OCI-LY7 (cell line): ENCODE results near the gene TMEM221. TPM values are rescaled to one million over a fixed set of nuclear protein-coding genes. Genes with fewer than 3 reads are reported as not detected.

Source experiments
- BruUV-seq: library from RNA; stranded (reverse); fragments of 400-500 nt; replicated peaks from 2 replicates; lab custom pipeline; 2021; lab: Mats Ljungman, UMichigan
- CTCF ChIA-PET: fragments of 300-600 bp; sonication (Branson Sonifier 250); formaldehyde crosslinking; loops from one replicate; lab custom pipeline; 2022; ENCODE audit warnings: antibody characterized with exemption; ENCODE audit not compliant: unreplicated experiment; lab: Charles Lee
- POLR2A ChIA-PET: fragments of 300-600 bp; sonication (Branson Sonifier 250); formaldehyde crosslinking; loops from one replicate; lab custom pipeline; 2022; ENCODE audit warnings: antibody characterized with exemption; lab: Charles Lee
- DNase-seq: peaks from one replicate; pipeline ENCODE4 v3.0.0-alpha.2; 2015; ENCODE audit warnings: low spot score
- H2AFZ ChIP-seq: fragments of 200-600 bp; sonication (generic), shearing (Covaris generic); 2 replicates; pipeline ENCODE4 v1.6.1; 2014; ENCODE audit warnings: mild to moderate bottlenecking, antibody characterized with exemption, low read length, moderate library complexity
- H3K27ac ChIP-seq: fragments of 200-600 bp; sonication (generic); 2 replicates; pipeline ENCODE4 v1.5.1; 2014; ENCODE audit warnings: mixed run types, low read depth, mild to moderate bottlenecking, moderate library complexity, low read length, inconsistent platforms; ENCODE audit not compliant: poor library complexity, severe bottlenecking
- H3K36me3 ChIP-seq: fragments of 200-600 bp; sonication (generic); 2 replicates; pipeline ENCODE4 v1.6.1; 2014; ENCODE audit warnings: mild to moderate bottlenecking, antibody characterized with exemption, low read length, moderate library complexity, mixed read lengths; ENCODE audit not compliant: insufficient read depth
- H3K4me1 ChIP-seq: fragments of 200-600 bp; sonication (generic); 2 replicates; pipeline ENCODE4 v1.5.1; 2014; ENCODE audit warnings: mild to moderate bottlenecking, low read length; ENCODE audit not compliant: insufficient read depth, poor library complexity, severe bottlenecking
- H3K4me2 ChIP-seq: fragments of 200-600 bp; sonication (generic); 2 replicates; pipeline ENCODE4 v1.6.1; 2014; ENCODE audit warnings: mild to moderate bottlenecking, low read length
- H3K4me3 ChIP-seq: fragments of 200-600 bp; sonication (generic); 2 replicates; pipeline ENCODE4 v1.5.1; 2014; ENCODE audit warnings: mild to moderate bottlenecking, low read depth, low read length; ENCODE audit not compliant: poor library complexity, severe bottlenecking
- H3K79me2 ChIP-seq: fragments of 200-600 bp; sonication (generic); 2 replicates; pipeline ENCODE4 v1.6.1; 2016; ENCODE audit warnings: low read depth, mild to moderate bottlenecking, low read length, moderate library complexity, mixed read lengths; ENCODE audit not compliant: insufficient read depth
- H3K9me2 ChIP-seq: fragments of 200-600 bp; sonication (generic); 2 replicates; pipeline ENCODE4 v1.6.1; 2016; ENCODE audit warnings: mild to moderate bottlenecking, low read length, mixed read lengths; ENCODE audit not compliant: insufficient read depth
- H3K9me3 ChIP-seq: fragments of 200-600 bp; sonication (generic); 2 replicates; pipeline ENCODE4 v1.6.1; 2014; ENCODE audit warnings: mild to moderate bottlenecking, mixed run types, low read length, mixed read lengths
- H4K20me1 ChIP-seq: fragments of 200-600 bp; sonication (generic); 2 replicates; pipeline ENCODE4 v1.6.1; 2014; ENCODE audit warnings: mild to moderate bottlenecking, antibody characterized with exemption, low read length, moderate library complexity, mixed read lengths; ENCODE audit not compliant: insufficient read depth
- EZH2phosphoT487 ChIP-seq: fragments of 200-600 bp; sonication (generic); IDR thresholded peaks from 2 replicates; pipeline ENCODE4 v1.6.1; 2018; ENCODE audit warnings: low read depth, borderline replicate concordance, mild to moderate bottlenecking, mixed run types, antibody characterized with exemption, low read length, moderate library complexity, mixed read lengths
- intact Hi-C: fragments of 100-400 bp; cut with micrococcal nuclease; formaldehyde crosslinking; loops from one replicate; pipeline ENCODE4 v1.10.0; 2022; ENCODE audit not compliant: unreplicated experiment
- total RNA-seq, 2 experiments: library from RNA; depleted of rRNA in 1 of 2; stranded (reverse); fragments of >200 nt in 1 of 2; shearing (Covaris generic) in 1 of 2; gene quantifications; 2 replicates each; pipeline ENCODE4 v1.2.3, GENCODE V29; 2014 to 2022
- TF ChIP-seq, protein P1 (sequence below): fragments of 200-600 bp; sonication (generic); conservative IDR thresholded peaks from 2 replicates; pipeline ENCODE4 v1.5.1; 2014; ENCODE audit warnings: mild to moderate bottlenecking, antibody characterized with exemption, low read length, moderate library complexity, mixed read lengths

The TMEM221 gene
- total RNA-seq, 2 experiments from 2014 or later, result not detected

DNA sequence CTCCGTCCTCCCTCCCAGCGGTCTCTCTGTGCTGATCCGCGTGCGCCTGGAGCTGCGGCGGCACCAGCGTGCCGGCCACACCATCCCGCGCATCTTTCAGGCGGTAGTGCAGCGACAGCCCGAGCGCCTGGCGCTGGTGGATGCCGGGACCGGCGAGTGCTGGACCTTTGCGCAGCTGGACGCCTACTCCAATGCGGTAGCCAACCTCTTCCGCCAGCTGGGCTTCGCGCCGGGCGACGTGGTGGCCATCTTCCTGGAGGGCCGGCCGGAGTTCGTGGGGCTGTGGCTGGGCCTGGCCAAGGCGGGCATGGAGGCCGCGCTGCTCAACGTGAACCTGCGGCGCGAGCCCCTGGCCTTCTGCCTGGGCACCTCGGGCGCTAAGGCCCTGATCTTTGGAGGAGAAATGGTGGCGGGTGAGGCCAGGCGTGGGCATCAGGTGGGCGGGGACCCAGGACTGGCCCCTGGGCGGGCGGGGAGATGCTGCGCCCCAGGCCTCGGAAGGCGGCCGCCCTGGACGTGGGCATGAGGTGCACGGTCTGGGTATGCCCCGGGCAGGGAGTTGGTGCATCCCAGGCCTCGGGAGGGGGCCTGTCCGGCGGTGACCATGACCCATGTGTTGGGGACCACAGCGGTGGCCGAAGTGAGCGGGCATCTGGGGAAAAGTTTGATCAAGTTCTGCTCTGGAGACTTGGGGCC lies 38.2 kb upstream of the TMEM221 start:
- H3K9me2 ChIP-seq, result no peaks in the 10 kb centered on the region
- H3K36me3 ChIP-seq, result no peaks in the 10 kb centered on the region
- intact Hi-C loops, result no loop called here
- no peak overlapping the region for H3K4me3 ChIP-seq
- ChIA-PET POLR2A (no interaction called here), CTCF (no interaction called here)
- no TSS peak for BruUV-seq
- H3K4me2 ChIP-seq, result no peak overlapping the region
- no peaks in the 10 kb centered on the region for H4K20me1 ChIP-seq
- H3K4me1 ChIP-seq, result peaks cover 26% of the 10 kb centered on the region
- no peaks in the 10 kb centered on the region for H3K9me3 ChIP-seq
- H2AFZ ChIP-seq, result no peak overlapping the region
- no peak for DNase-seq
- H3K27ac ChIP-seq, result no peak overlapping the region
- H3K79me2 ChIP-seq, result no peaks in the 10 kb centered on the region
- TF ChIP-seq EZH2phosphoT487, result no peak
- TF ChIP-seq, protein P1, sequence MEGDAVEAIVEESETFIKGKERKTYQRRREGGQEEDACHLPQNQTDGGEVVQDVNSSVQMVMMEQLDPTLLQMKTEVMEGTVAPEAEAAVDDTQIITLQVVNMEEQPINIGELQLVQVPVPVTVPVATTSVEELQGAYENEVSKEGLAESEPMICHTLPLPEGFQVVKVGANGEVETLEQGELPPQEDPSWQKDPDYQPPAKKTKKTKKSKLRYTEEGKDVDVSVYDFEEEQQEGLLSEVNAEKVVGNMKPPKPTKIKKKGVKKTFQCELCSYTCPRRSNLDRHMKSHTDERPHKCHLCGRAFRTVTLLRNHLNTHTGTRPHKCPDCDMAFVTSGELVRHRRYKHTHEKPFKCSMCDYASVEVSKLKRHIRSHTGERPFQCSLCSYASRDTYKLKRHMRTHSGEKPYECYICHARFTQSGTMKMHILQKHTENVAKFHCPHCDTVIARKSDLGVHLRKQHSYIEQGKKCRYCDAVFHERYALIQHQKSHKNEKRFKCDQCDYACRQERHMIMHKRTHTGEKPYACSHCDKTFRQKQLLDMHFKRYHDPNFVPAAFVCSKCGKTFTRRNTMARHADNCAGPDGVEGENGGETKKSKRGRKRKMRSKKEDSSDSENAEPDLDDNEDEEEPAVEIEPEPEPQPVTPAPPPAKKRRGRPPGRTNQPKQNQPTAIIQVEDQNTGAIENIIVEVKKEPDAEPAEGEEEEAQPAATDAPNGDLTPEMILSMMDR, result no peak

DNA sequence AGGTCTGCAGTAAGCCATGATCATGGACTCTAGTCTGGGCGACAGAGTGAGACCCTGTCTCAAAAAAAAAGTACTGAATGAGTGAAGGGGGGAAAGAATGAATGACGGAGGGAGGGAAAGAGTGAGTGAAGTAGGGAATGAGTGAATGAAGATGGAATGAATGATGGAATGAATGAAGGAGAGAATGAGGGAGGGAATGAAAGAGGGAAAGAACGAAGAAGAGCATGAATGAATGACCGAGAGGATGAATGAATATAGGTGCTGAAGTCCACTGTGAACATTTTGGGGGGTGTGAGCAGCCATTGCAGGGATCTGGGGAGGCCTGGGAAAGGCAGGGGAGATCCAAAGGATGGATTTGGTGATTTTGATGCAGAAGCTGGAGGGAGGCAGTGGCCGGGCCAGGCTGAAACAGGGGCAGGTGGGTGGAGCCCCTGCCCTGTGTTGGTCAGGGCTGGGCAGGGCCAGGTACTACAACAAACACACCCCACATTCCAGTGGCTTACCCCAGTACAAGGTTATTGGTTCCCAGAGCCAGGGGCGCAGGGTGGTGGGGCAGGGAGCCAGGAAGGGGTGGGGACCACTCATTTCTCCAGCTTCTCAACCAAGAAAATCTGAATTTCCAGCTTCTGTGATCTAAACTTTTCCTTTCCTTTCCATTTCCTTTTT lies 36.2 kb upstream of the TMEM221 start:
- Histone ChIP-seq H3K4me1 (peaks cover 24% of the 10 kb centered on the region), H3K4me3 (no peak overlapping the region), H4K20me1 (no peaks in the 10 kb centered on the region), H3K27ac (no peak overlapping the region), H3K36me3 (no peaks in the 10 kb centered on the region), H3K79me2 (no peaks in the 10 kb centered on the region), H3K4me2 (no peak overlapping the region), H3K9me2 (no peaks in the 10 kb centered on the region), H2AFZ (no peak overlapping the region), H3K9me3 (no peaks in the 10 kb centered on the region)
- no peak for TF ChIP-seq EZH2phosphoT487
- TF ChIP-seq, protein P1, result no peak
- ChIA-PET CTCF (no interaction called here), POLR2A (no interaction called here)
- DNase-seq, result no peak
- intact Hi-C loops, result no loop called here
- BruUV-seq, result no TSS peak

DNA sequence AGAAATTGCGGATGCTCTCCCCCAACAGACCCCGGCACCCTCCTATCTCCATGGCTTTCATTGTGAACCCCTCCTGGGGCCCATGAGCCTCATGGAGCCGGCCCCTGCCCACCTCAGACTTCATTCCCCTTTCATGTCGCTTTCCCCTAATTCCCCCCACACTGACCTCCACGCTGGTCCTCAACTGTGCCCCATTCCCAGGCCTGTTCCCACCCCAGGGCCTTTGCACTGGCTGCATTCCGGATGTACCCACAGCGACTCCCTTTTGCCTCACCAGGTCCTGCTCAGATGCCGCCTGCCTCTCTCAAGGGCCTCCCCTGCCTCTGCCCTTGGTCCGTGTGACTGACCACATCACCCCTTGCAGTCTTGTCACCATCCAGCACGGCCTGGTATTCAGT lies 35.1 kb upstream of the TMEM221 start:
- H4K20me1 ChIP-seq, result no peaks in the 10 kb centered on the region
- ChIA-PET POLR2A (no interaction called here), CTCF (interaction anchor here (0.5 kb wide), 1 partner anchor 9 kb away, joined by 3 read pairs; no protein-coding TSS in a partner anchor)
- H3K4me1 ChIP-seq, result peaks cover 14% of the 10 kb centered on the region
- BruUV-seq, result no TSS peak
- no peaks in the 10 kb centered on the region for H3K9me3 ChIP-seq
- H2AFZ ChIP-seq, result no peak overlapping the region
- no peaks in the 10 kb centered on the region for H3K9me2 ChIP-seq
- DNase-seq, result no peak
- H3K36me3 ChIP-seq, result no peaks in the 10 kb centered on the region
- no peak overlapping the region for H3K4me3 ChIP-seq
- intact Hi-C loops, result no loop called here
- H3K27ac ChIP-seq, result no peak overlapping the region
- H3K79me2 ChIP-seq, result no peaks in the 10 kb centered on the region
- no peak overlapping the region for H3K4me2 ChIP-seq
- no peak for TF ChIP-seq EZH2phosphoT487
- TF ChIP-seq, protein P1, result no peak
